ENCODE results near the gene SPATA31A5. TPM values are rescaled to one million over a fixed set of nuclear protein-coding genes. Genes with fewer than 3 reads are reported as not detected.
"Not testable (repeated sequence)": the region's sequence is repeated elsewhere in the genome, so short reads cannot be mapped to it uniquely, and the experiment has no call there.

Gene SPATA31A5
- not detected in 3 replicates for total RNA-seq

GRCh38 chr9:60914107-60914506 lies at the start of gene SPATA31A5:
TSS of gene SPATA31A5 (plus strand) at chr9:60914407. CDS start at chr9:60914436, 29 bp downstream.
- H3K4me3 Mint-ChIP-seq; H3K9me3 Mint-ChIP-seq; H3K27me3 Mint-ChIP-seq (ENCODE audit: low read depth); H3K36me3 Mint-ChIP-seq; H3K4me1 Mint-ChIP-seq; H3K27ac Mint-ChIP-seq; DNase-seq (ENCODE audit: low spot score in 2 of 2, unreplicated experiment in 2 of 2): not testable (repeated sequence)

GRCh38 chr9:60962990-60963350 lies 48.8 kb downstream of the SPATA31A5 start:
- not testable (repeated sequence) for H3K4me1 Mint-ChIP-seq; H3K27me3 Mint-ChIP-seq (ENCODE audit: low read depth); DNase-seq (ENCODE audit: low spot score in 2 of 2, unreplicated experiment in 2 of 2); H3K36me3 Mint-ChIP-seq; H3K9me3 Mint-ChIP-seq; H3K4me3 Mint-ChIP-seq; H3K27ac Mint-ChIP-seq

- not testable (repeated sequence) for H3K36me3 Mint-ChIP-seq; H3K27ac Mint-ChIP-seq; H3K27me3 Mint-ChIP-seq (ENCODE audit: low read depth); H3K4me1 Mint-ChIP-seq; H3K4me3 Mint-ChIP-seq; DNase-seq (ENCODE audit: low spot score in 2 of 2, unreplicated experiment in 2 of 2); H3K9me3 Mint-ChIP-seq
Measured at GRCh38 chr9:60966382-60966781, 52.2 kb downstream of the SPATA31A5 start.
